Measurements from ENCODE around the gene PYCARD. TPM values are rescaled to one million over a fixed set of nuclear protein-coding genes. Genes with fewer than 3 reads are reported as not detected.
"Not testable (repeated sequence)": the region's sequence is repeated elsewhere in the genome, so short reads cannot be mapped to it uniquely, and the experiment has no call there.

The PYCARD gene
- 10 to 100 TPM; 10.3 to 13.1 (median 12.4) TPM for polyA plus RNA-seq (ENCODE audit: insufficient read length in 3 of 3)
- long read RNA-seq, donor 1, transcript PYCARD-201 (3 exons, 990 nt), result major isoform, 8 of 9 reads
- long read RNA-seq, donor 1, partial matches to known transcripts, result 0 of 9 reads
- long read RNA-seq, donor 1, other reads (novel, unspliced or antisense), result 0 of 9 reads
- long read RNA-seq, donor 2, transcript PYCARD-201 (3 exons, 990 nt), result major isoform, 19 of 20 reads
- long read RNA-seq, donor 2, partial matches to known transcripts, result 0 of 20 reads
- long read RNA-seq, donor 2, other reads (novel, unspliced or antisense), result 0 of 20 reads
- long read RNA-seq, donor 3, transcript PYCARD-201 (3 exons, 990 nt), result major isoform, 18 of 20 reads
- long read RNA-seq, donor 3, partial matches to known transcripts, result 0 of 20 reads
- long read RNA-seq, donor 3, other reads (novel, unspliced or antisense), result 0 of 20 reads
- long read RNA-seq, donor 4, transcript PYCARD-201 (3 exons, 990 nt), result major isoform, 23 of 27 reads
- long read RNA-seq, donor 4, partial matches to known transcripts, result 0 of 27 reads
- long read RNA-seq, donor 4, other reads (novel, unspliced or antisense), result 0 of 27 reads
- long read RNA-seq, donor 5, transcript PYCARD-201 (3 exons, 990 nt), result major isoform, 9 of 12 reads
- long read RNA-seq, donor 5, partial matches to known transcripts, result 0 of 12 reads
- long read RNA-seq, donor 5, other reads (novel, unspliced or antisense), result 0 of 12 reads
- long read RNA-seq, donor 6, transcript PYCARD-201 (3 exons, 990 nt), result major isoform, 11 of 15 reads
- long read RNA-seq, donor 6, partial matches to known transcripts, result 0 of 15 reads
- long read RNA-seq, donor 6, other reads (novel, unspliced or antisense), result 0 of 15 reads
- long read RNA-seq, donor 7, transcript PYCARD-201 (3 exons, 990 nt), result major isoform, 26 of 27 reads
- long read RNA-seq, donor 7, partial matches to known transcripts, result 0 of 27 reads
- long read RNA-seq, donor 7, other reads (novel, unspliced or antisense), result 0 of 27 reads
- long read RNA-seq, donor 8, transcript PYCARD-201 (3 exons, 990 nt), result major isoform, 8 of 9 reads
- long read RNA-seq, donor 8, partial matches to known transcripts, result 0 of 9 reads
- long read RNA-seq, donor 8, other reads (novel, unspliced or antisense), result 0 of 9 reads
- long read RNA-seq, donor 9, transcript PYCARD-201 (3 exons, 990 nt), result major isoform, 13 of 16 reads
- long read RNA-seq, donor 9, partial matches to known transcripts, result 0 of 16 reads
- long read RNA-seq, donor 9, other reads (novel, unspliced or antisense), result 0 of 16 reads
- long read RNA-seq, donor 10, transcript PYCARD-201 (3 exons, 990 nt), result major isoform, 14 of 18 reads
- long read RNA-seq, donor 10, partial matches to known transcripts, result 0 of 18 reads
- long read RNA-seq, donor 10, other reads (novel, unspliced or antisense), result 0 of 18 reads
- long read RNA-seq, donor 11, transcript PYCARD-201 (3 exons, 990 nt), result major isoform, 17 of 18 reads
- long read RNA-seq, donor 11, partial matches to known transcripts, result 0 of 18 reads
- long read RNA-seq, donor 11, other reads (novel, unspliced or antisense), result 0 of 18 reads
- long read RNA-seq, donor 12, transcript PYCARD-201 (3 exons, 990 nt), result major isoform, 19 of 22 reads
- long read RNA-seq, donor 12, partial matches to known transcripts, result 0 of 22 reads
- long read RNA-seq, donor 12, other reads (novel, unspliced or antisense), result 0 of 22 reads
- long read RNA-seq, donor 13, transcript PYCARD-201 (3 exons, 990 nt), result major isoform, 6 of 9 reads
- long read RNA-seq, donor 13, partial matches to known transcripts, result 0 of 9 reads
- long read RNA-seq, donor 13, other reads (novel, unspliced or antisense), result 0 of 9 reads
- long read RNA-seq, donor 14, result 0 reads
- long read RNA-seq, donor 15, result 0 reads
- long read RNA-seq, donor 16, transcript PYCARD-201 (3 exons, 990 nt), result major isoform, 12 of 13 reads
- long read RNA-seq, donor 16, partial matches to known transcripts, result 0 of 13 reads
- long read RNA-seq, donor 16, other reads (novel, unspliced or antisense), result 0 of 13 reads

DNA sequence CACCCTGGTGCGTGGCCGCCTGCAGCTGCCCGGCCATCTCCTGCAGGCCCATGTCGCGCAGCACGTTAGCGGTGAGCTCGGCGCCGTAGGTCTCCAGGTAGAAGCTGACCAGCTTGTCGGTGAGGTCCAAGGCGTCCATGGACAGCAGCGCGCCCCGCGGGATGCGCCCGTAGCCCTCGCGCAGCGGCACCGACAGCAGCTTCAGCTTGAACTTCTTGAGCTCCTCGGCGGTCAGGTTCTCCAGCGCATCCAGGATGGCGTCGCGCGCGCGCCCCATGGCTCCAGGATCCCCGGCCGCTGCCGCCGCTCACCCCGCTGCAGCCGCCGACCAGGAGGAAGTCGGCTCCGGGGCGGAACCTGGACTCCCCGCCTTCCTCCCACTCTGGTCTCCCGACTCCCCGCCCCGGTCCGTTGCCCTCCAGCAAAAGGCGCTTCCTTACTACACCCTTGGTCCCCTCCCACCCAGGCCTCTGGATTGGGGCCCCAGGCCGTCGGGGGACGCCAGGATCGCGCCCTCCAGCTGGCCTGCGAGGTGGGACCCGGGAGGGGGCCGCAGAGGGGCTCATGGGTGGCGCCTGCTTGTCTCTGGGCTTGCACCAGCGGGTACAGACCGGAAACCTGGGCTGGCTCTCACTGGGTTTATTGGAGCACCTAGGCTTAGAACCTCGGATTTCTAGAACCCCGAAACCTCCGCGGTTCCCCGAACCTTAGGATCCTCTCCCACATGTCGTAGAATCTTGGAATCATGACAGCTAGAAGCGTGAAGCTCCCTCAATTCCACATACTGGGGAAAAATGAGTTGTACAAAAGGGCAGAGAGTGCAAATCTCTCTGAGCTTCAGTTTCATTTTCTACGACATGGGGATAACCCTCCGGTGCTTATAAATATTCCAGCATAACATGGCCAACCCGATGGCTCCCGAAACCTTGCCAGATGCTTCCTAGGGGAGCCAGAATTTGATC is at the start of gene PYCARD:
Gene PYCARD (minus strand): TSS at position 347 of the 962 bp plus-strand sequence. CDS start 70 bp downstream, at position 277.
- no peak for DNase-seq

DNA sequence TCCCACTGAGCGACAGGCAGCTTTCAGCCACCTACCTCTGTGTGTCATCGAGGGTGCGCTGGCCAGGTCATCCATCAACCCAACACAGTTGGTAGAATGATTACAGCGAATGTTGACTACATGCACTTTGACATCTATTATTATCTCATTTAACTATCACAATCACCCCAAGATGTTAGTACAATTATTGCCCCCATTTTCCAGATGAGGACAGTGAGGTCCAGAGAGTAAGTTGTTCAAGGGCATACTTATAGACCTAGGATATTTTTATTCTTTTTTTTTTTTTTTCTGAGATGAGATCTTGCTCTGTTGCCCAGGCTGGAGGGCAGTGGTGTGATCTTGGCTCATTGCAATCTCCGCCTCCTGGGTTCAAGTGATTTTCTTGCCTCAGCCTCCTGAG is 48.9 kb upstream of the PYCARD start:
- no peak for DNase-seq

DNA sequence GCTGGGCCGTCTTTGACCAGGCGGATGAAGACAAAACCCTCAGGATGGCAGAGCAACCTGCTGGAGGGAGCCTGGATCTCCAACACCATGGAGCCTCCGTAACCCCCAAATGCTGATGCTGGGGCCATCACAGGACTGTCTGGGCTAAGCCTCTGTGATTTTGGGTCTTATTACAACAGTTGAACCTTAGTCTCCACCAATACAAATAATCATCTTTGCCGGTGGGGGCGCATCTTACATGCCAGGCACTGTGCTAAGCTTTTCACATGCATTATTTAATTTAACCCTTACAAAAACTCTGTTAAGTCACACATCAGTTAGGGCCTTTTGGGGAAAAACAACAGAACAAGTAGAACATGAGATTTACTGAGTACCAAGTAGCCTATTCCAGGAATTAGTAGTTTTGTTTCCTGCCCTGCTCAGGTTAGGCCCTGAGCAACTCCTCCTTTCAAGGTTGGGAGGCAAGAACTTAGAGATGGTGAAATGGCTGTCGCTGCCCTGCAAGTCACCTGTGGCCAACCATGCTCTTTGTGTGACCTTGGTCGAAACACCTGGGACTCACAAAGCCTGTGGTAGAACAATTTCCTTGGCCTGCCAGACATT is 48.3 kb upstream of the PYCARD start:
- no peak for DNase-seq

DNA sequence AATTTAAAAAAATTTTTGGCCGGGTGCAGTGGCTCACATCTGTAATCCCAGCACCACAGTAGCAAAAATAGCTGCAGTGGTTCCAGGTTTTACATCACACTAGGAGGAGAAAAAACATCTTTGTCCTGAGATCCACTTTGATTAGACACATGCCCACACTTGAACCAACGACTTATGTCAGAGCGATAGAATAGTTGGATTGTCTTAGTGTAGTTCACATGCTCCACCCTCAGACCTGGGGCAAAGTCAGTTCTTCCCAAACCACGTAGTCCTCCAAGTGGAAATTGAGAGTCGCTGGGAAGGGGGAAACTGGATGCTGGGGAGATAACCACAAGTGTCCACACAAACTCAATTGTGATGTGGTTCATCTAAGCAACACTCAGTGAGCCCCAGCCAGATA is 45.8 kb upstream of the PYCARD start:
- no peak for DNase-seq

DNA sequence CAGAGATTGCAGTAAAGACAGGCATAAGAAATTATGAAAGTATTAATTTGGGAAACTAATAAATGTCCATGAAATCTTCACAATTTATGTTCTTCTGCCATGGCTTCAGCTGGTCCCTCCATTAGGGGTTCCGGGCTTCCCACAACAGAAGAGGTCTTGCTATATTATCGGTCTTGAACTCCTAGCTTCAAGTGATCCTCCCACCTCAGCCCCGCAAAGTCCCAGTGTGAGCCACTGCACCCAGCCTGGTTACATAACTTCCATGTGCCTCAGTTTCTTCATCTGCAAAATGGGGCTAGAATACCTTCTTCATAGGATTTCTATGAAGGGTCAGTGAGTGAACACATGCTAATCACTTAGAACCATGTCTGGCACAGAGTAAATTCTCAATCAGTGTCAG is 43.7 kb upstream of the PYCARD start:
- no peak for DNase-seq

DNA sequence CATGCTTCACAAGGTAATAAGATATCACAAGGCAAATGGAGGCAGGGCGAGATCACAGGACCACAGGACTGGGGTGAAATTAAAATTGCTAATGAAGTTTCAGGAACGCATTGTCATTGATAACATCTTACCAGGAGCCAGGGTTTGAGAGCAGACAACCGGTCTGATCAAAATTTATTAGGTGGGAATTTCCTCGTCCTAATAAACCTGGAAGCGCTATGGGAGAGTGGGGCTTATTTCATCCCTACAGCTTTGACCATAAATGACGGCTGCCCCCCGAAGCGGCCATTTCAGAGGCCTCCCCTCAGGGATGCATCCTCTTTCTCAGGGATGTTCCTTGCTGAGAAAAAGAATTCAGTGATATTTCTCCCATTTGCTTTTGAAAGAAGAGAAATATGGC is 43.0 kb upstream of the PYCARD start:
- DNase-seq, result not testable (repeated sequence)

DNA sequence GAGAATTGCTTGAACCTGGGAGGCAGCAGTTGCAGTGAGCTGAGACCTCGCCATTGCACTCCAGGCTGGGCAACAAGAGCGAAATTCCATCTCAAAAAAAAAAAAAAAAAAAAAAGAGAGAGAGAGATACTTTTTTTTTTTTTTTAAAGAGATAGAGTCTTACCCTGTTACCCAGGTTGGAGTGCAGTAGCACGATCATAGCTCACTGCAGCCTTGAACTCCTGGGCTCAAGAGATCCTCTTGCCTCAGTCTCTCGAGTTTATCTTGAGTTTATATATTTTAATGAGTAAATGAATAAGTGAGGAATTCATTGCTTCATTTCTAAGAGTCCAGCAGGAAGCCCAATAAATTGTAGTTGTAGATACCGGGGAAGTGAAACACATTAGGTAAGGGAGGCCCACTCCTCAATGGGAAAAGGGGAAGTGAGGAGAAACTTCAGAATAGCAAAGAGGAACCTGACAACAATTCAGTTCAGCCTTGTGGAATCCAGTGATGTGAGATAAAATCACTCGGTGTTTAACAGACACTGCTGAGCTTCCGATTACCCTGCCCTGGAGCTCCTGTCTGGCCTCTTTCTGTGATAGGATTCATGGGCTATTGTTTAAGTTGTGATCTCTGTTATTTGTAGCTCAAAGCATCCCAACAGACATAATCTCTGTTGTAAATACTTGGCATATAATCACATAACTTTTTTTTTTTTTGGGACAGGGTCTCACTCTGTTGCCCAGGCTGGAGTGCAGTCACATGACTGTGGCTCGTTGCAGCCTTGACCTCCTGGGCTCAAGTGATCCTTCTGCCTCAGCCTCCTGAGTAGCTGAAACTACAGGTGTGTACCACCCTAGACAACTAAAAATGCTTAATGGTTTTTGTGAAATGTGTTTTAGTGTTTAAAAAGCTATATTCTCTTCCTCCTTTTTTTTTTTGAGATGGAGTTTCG is 41.4 kb upstream of the PYCARD start:
- no peak for DNase-seq

DNA sequence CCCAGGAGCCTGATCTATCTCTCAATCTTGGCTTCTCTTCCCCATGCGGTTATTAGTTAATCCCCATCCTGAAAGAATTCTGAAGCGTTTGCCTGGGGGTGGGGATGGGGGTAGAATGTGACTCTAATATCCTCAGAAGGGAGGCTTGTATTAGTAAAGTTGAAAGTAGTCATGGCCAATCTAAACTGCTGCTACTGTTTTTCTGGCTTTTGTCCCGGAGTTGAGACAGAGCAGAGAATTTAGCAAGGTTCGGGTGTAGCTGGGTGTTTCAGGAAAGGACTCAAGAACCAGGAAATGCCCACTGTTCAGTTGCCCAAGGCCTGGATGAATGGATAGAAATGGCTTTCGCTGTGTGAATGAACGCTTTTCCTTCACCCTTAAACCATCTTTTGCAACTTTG is 39.6 kb upstream of the PYCARD start:
- no peak for DNase-seq

DNA sequence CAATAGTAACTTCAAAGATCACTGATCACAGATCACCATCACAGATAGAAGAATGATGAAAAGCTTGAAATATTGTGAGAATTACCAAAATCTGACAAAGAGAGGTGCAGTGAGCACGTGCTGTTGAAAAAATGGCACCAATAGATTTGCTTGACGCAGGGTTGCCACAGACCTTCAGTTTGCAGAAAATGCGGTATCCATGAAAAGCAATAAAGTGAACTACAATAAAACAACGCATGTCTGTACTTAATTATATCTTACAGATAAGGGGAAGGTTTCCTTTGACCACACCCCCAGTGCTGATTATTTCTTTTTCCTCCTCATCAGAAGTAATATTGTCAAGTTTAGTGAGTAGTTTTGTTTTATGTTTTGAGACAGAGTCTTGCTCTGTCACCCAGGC is 35.5 kb upstream of the PYCARD start:
- no peak for DNase-seq

DNA sequence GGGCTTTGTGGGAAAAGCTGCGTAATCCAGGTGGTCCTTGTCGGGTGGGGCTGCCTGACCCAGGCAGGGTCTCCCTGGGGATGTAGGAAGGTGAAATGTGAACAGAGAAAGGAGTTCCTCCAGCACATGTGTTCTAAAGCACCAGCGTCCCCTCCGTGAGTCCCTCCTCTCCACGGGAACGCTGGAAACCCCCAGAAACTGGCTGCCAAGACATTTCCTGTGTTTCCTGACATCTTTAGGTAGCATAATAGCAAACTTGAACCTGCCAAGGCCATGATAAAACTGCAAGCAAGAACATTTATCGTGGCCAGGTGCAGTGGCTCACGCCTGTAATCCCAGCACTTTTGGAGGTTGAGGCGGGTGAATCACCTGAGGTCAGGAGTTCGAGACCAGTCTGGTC is 26.9 kb upstream of the PYCARD start:
- no peak for DNase-seq

DNA sequence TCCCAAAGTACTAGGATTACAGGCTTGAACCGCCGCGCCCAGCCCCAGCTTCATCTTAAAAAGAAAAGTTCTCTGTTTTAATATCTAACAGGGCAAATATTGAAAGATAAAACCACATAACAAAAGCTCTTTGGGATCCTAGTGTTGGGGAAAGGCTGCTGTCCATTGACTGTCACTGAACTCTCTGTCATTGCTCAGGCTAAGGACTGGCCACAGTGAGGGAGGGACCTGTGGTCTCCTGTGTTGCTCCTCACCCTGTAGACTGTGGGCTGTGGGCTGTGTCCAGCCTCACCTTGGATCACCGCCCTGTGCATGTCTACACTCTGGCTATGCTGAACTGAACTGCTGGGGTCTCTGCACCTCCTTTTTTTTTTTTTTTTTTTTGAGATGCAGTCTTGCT is 25.6 kb upstream of the PYCARD start:
- DNase-seq, result no peak

DNA sequence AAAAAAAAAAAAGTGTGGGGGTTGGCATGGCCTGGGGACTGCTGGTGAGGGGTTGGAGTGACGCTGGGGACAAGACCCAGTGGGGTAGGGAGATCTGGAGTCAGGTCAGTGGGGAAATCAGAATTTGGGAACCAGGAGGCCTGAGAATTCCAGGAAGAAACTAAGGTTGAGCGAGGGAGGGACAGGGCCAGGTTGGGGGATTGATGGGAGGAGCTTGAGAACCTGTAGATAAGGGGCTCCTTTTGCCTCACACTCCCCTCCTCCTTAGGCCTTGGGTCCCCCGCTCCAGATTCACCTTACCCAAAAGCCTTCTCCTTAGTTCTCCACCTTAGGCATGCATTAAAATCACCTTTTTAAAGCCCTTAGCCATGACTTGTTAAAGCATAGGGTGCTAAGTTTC is 22.6 kb upstream of the PYCARD start:
- no peak for DNase-seq

DNA sequence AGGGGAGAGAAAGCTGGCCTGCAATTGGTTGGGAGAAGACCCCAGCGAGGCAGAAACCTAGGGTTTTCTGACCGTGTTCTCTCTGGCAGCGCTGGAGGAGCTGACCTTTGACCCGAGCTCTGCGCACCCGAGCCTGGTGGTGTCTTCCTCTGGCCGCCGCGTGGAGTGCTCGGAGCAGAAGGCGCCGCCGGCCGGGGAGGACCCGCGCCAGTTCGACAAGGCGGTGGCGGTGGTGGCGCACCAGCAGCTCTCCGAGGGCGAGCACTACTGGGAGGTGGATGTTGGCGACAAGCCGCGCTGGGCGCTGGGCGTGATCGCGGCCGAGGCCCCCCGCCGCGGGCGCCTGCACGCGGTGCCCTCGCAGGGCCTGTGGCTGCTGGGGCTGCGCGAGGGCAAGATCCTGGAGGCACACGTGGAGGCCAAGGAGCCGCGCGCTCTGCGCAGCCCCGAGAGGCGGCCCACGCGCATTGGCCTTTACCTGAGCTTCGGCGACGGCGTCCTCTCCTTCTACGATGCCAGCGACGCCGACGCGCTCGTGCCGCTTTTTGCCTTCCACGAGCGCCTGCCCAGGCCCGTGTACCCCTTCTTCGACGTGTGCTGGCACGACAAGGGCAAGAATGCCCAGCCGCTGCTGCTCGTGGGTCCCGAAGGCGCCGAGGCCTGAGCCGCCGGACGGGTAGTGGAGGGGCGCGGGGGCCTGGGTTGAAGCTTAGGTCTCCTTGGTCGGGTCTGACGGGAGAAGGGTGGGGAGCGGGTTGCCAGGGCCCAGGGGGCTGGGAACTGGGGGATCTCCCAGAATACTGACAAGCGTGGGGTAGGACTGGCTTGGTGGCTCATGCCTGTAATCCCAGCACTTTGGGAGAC is 21.8 kb upstream of the PYCARD start:
- DNase-seq, result no peak

DNA sequence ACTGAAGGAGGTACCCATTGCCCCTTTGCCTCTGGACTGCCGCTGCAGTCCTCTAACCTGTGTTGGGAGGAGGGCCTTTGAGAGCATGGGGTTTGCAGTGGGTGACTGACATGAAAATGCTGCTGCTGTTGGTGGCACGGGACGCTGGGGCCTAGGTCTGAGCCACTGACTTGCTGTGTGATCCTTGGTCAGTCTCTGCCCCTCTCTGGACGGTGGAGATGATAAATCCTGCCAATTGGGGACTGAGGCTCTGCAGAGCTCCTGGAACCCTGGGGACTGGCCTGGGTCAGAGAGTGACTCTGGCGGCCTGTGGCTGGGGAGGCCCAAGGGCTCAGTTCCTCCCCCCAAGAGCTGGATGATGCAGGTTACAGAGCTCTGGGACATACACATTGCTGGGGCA is 20.5 kb upstream of the PYCARD start:
- DNase-seq, result no peak

DNA sequence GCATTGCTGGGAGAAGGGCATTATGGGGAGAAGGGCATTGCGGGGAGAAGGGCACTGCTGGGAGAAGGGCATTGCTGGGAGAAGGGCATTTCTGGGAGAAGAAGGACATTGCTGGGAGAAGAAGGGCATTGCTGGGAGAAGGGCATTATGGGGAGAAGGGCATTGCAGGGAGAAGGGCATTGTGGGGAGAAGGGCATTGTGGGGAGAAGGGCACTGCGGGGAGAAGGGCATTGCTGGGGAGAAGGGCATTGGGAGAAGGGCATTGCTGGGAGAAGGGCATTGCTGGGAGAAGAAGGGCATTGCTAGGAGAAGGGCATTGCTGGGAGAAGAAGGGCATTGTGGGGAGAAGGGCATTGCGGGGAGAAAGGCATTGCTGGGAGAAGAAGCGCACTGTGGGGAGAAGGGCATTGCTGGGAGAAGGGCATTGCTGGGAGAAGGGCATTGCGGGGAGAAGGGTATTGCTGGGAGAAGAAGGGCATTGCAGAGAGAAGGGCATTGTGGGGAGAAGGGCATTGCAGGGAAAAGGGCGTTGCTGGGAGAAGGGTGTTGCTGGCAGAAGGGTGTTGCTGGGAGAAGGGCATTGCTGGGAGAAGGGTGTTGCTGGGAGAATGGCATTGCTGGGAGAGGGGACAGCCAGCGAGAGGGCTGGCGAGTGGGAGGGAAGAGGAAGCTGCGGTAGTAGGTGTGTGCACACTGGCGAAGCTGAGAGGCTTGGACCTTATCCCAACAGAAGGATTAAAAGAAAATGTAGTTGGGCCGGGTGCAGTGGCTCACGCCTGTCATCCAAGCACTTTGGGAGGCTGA is 19.0 kb upstream of the PYCARD start:
- no peak for DNase-seq
